ENCODE measurements around the gene TENT5D.
A peak's percentile ranks its signal among the peaks of the same experiment; 100 is the strongest.
"Not testable (repeated sequence)": the region's sequence is repeated elsewhere in the genome, so short reads cannot be mapped to it uniquely, and the experiment has no call there.

The TENT5D gene

DNA sequence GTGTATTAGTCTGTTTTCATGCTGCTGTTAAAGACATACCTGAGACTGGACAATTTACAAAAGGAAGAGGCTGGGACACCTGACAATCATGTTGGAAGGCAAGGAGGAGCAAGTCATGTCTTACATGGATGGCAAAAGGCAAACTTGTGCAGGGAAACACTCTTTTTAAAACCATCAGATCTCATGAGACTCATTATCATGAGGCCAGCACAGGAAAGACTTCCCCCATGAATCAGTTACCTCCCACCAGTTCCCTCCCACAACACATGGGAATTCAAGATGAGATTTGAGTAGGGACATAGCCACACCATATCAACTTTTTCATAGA, 11.2 kb downstream of the TENT5D start:
- Histone ChIP-seq H3K9me3 (ENCODE audit: control extremely low read depth in 1 of 5, control insufficient read depth in 4 of 5, insufficient read depth in 2 of 5, low read depth in 1 of 5, low read length in 4 of 5) (no peaks in the 10 kb centered on the region), H3K27ac (ENCODE audit: insufficient read depth in 1 of 2, low read depth in 1 of 2, low read length in 2 of 2, poor library complexity in 1 of 2, severe bottlenecking in 2 of 2) (no peak overlapping the region), H3K4me1 (ENCODE audit: control extremely low read depth in 1 of 4, control insufficient read depth in 4 of 4, insufficient read depth in 4 of 4, low read length in 3 of 4) (no peaks in the 10 kb centered on the region), H3K4me3 (ENCODE audit: control insufficient read depth in 1 of 7, extremely low read depth in 1 of 7, insufficient read depth in 4 of 7, low read depth in 2 of 7, low read length in 6 of 7) (no peak overlapping the region), H3K27me3 (replicated peaks in 2 of 5; ENCODE audit: control insufficient read depth in 4 of 5, insufficient read depth in 5 of 5, low read length in 4 of 5) (no peaks in the 10 kb centered on the region), H3K36me3 (ENCODE audit: control insufficient read depth in 4 of 4, insufficient read depth in 4 of 4, low read length in 3 of 4) (no peaks in the 10 kb centered on the region)
- CTCF ChIA-PET, result no interaction called here
- POLR2A ChIA-PET, result no interaction called here
- DNase-seq, result peak in 1 of 3 donors; percentile 6

DNA sequence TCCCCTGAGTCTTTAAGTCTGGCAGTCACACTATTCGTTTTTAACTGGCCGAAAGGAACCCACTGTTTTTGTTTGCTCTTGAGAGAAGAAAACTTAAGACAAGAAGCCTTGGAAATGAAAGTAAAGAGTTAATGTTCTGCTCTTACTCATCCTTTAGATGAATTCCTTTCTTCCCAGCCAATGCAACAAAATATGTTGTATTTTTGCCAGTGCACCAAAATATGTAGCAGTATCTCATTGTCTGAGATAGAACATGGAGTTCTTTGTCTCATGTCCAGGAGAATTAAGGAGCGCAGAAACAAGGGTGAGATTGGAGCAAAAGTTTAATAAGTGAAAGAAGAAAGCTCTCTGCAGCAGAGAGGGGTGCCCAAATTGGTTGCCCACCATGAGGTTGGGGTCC, 12.2 kb downstream of the TENT5D start:
- WGBS (ENCODE audit: insufficient coverage), result 86% methylated on average over 2 of the region's 3 CpGs
- Histone ChIP-seq H3K9me3 (ENCODE audit: control extremely low read depth in 1 of 5, control insufficient read depth in 4 of 5, insufficient read depth in 2 of 5, low read depth in 1 of 5, low read length in 4 of 5) (no peaks in the 10 kb centered on the region), H3K27ac (ENCODE audit: insufficient read depth in 1 of 2, low read depth in 1 of 2, low read length in 2 of 2, poor library complexity in 1 of 2, severe bottlenecking in 2 of 2) (no peak overlapping the region), H3K27me3 (replicated peaks in 2 of 5; ENCODE audit: control insufficient read depth in 4 of 5, insufficient read depth in 5 of 5, low read length in 4 of 5) (no peaks in the 10 kb centered on the region), H3K4me1 (ENCODE audit: control extremely low read depth in 1 of 4, control insufficient read depth in 4 of 4, insufficient read depth in 4 of 4, low read length in 3 of 4) (no peaks in the 10 kb centered on the region), H3K36me3 (ENCODE audit: control insufficient read depth in 4 of 4, insufficient read depth in 4 of 4, low read length in 3 of 4) (no peaks in the 10 kb centered on the region), H3K4me3 (ENCODE audit: control insufficient read depth in 1 of 7, extremely low read depth in 1 of 7, insufficient read depth in 4 of 7, low read depth in 2 of 7, low read length in 6 of 7) (no peak overlapping the region)
- POLR2A ChIA-PET, result no interaction called here
- no peak for DNase-seq
- CTCF ChIA-PET, result interaction anchor here (0.6 kb wide), 1 partner anchor 194 kb away, joined by 3 read pairs; no protein-coding TSS in a partner anchor

DNA sequence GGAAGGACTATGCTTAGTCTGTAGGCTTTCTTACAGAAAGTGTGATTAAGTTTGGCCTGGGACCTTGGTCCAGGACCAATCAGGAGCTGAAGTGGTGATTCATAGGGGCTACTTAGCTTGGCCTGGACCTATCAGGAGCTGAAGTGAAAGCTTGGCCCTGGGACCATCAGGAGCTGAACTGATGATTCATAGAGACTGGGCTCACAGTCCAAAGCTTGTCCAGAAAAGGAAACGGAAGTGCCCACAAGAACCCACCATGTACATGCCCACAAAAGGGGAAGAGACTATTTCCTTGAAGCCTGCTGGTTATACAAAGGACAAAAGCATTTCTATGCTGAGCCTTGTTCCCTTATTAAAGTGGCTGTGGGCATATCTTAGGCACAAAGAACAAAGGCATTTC, 12.6 kb downstream of the TENT5D start:
- 23% methylated on average over 1 of the region's 1 CpG for WGBS (ENCODE audit: insufficient coverage)
- Histone ChIP-seq H3K36me3 (ENCODE audit: control insufficient read depth in 4 of 4, insufficient read depth in 4 of 4, low read length in 3 of 4) (no peaks in the 10 kb centered on the region), H3K4me3 (ENCODE audit: control insufficient read depth in 1 of 7, extremely low read depth in 1 of 7, insufficient read depth in 4 of 7, low read depth in 2 of 7, low read length in 6 of 7) (no peak overlapping the region), H3K9me3 (ENCODE audit: control extremely low read depth in 1 of 5, control insufficient read depth in 4 of 5, insufficient read depth in 2 of 5, low read depth in 1 of 5, low read length in 4 of 5) (no peaks in the 10 kb centered on the region), H3K27ac (ENCODE audit: insufficient read depth in 1 of 2, low read depth in 1 of 2, low read length in 2 of 2, poor library complexity in 1 of 2, severe bottlenecking in 2 of 2) (no peak overlapping the region), H3K27me3 (replicated peaks in 2 of 5; ENCODE audit: control insufficient read depth in 4 of 5, insufficient read depth in 5 of 5, low read length in 4 of 5) (no peaks in the 10 kb centered on the region), H3K4me1 (ENCODE audit: control extremely low read depth in 1 of 4, control insufficient read depth in 4 of 4, insufficient read depth in 4 of 4, low read length in 3 of 4) (no peaks in the 10 kb centered on the region)
- ChIA-PET CTCF (interaction anchor here (0.6 kb wide), 1 partner anchor 194 kb away, joined by 3 read pairs; no protein-coding TSS in a partner anchor), POLR2A (no interaction called here)
- peak; percentile 4 to 69 (median 43) for DNase-seq

DNA sequence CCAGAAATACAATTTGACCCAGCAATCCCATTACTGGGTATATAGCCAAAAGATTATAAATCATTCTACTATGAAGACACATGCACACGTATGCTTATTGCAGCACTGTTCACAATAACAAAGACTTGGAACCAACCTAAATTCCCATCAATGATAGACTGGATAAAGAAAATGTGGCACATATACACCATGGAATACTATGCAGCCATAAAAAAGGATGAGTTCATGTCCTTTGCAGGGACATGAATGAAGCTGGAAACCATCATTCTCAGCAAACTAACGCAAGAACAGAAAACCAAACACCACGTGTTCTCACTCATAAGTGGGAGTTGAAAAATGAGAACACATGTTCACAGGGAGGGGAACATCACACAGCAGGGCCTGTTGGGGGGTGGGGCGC, 47.9 kb downstream of the TENT5D start:
- H3K27ac ChIP-seq (ENCODE audit: insufficient read depth in 1 of 2, low read depth in 1 of 2, low read length in 2 of 2, poor library complexity in 1 of 2, severe bottlenecking in 2 of 2); CTCF ChIA-PET; POLR2A ChIA-PET; H3K4me1 ChIP-seq (ENCODE audit: control extremely low read depth in 1 of 4, control insufficient read depth in 4 of 4, insufficient read depth in 4 of 4, low read length in 3 of 4); H3K36me3 ChIP-seq (ENCODE audit: control insufficient read depth in 4 of 4, insufficient read depth in 4 of 4, low read length in 3 of 4); H3K9me3 ChIP-seq (ENCODE audit: control extremely low read depth in 1 of 5, control insufficient read depth in 4 of 5, insufficient read depth in 2 of 5, low read depth in 1 of 5, low read length in 4 of 5); DNase-seq; H3K27me3 ChIP-seq (replicated peaks in 2 of 5; ENCODE audit: control insufficient read depth in 4 of 5, insufficient read depth in 5 of 5, low read length in 4 of 5); H3K4me3 ChIP-seq (ENCODE audit: control insufficient read depth in 1 of 7, extremely low read depth in 1 of 7, insufficient read depth in 4 of 7, low read depth in 2 of 7, low read length in 6 of 7): not testable (repeated sequence)
- WGBS (ENCODE audit: insufficient coverage), result no CpG with 5 or more reads among the region's 4 CpGs

DNA sequence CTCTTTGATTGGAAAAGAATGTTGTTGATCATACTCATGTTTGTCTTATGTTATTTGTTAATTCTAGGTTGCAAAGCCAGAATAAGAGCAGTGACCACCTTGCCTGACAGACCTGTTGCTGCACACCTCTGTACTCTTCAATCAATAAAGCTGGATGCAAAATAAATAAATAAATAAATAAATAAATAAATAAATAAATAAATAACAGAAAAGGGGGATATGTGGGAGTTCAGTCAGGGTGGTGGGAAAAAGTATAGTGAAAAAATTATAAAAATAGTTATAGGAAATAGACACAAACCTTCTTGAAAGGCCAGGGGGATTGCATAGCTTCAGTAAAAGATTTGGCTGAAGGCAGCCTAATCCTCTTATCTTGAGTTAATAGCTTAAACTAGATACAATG, 51.3 kb downstream of the TENT5D start:
- H3K36me3 ChIP-seq (ENCODE audit: control insufficient read depth in 4 of 4, insufficient read depth in 4 of 4, low read length in 3 of 4), result no peaks in the 10 kb centered on the region
- H3K27me3 ChIP-seq (replicated peaks in 2 of 5; ENCODE audit: control insufficient read depth in 4 of 5, insufficient read depth in 5 of 5, low read length in 4 of 5), result no peaks in the 10 kb centered on the region
- no peaks in the 10 kb centered on the region for H3K4me1 ChIP-seq (ENCODE audit: control extremely low read depth in 1 of 4, control insufficient read depth in 4 of 4, insufficient read depth in 4 of 4, low read length in 3 of 4)
- no peak overlapping the region for H3K27ac ChIP-seq (ENCODE audit: insufficient read depth in 1 of 2, low read depth in 1 of 2, low read length in 2 of 2, poor library complexity in 1 of 2, severe bottlenecking in 2 of 2)
- ChIA-PET CTCF (no interaction called here), POLR2A (no interaction called here)
- DNase-seq, result no peak
- H3K4me3 ChIP-seq (ENCODE audit: control insufficient read depth in 1 of 7, extremely low read depth in 1 of 7, insufficient read depth in 4 of 7, low read depth in 2 of 7, low read length in 6 of 7), result no peak overlapping the region
- H3K9me3 ChIP-seq (ENCODE audit: control extremely low read depth in 1 of 5, control insufficient read depth in 4 of 5, insufficient read depth in 2 of 5, low read depth in 1 of 5, low read length in 4 of 5), result no peaks in the 10 kb centered on the region

DNA sequence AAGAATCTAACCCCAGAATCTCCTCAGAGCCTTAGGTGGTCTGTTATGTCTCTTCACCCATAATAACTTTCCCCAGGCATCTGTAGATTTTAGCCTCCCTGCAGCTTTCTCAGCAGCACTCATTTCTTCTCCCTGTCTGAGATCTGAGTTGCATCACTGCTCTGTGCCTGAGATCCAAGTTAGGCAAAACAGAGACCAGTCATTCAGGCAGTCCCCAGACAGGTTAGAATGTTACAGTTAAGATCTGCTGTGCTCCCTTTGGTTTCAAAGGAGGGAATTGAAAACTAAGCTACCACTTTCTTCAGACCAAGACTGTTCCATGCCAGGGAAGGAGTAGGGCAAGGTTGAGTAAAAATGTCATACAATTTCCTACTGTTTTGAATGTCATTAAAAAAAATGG, 65.3 kb downstream of the TENT5D start:
- ChIA-PET POLR2A (no interaction called here), CTCF (no interaction called here)
- Histone ChIP-seq H3K9me3 (ENCODE audit: control extremely low read depth in 1 of 5, control insufficient read depth in 4 of 5, insufficient read depth in 2 of 5, low read depth in 1 of 5, low read length in 4 of 5) (no peaks in the 10 kb centered on the region), H3K4me3 (ENCODE audit: control insufficient read depth in 1 of 7, extremely low read depth in 1 of 7, insufficient read depth in 4 of 7, low read depth in 2 of 7, low read length in 6 of 7) (no peak overlapping the region), H3K27ac (ENCODE audit: insufficient read depth in 1 of 2, low read depth in 1 of 2, low read length in 2 of 2, poor library complexity in 1 of 2, severe bottlenecking in 2 of 2) (no peak overlapping the region), H3K27me3 (replicated peaks in 2 of 5; ENCODE audit: control insufficient read depth in 4 of 5, insufficient read depth in 5 of 5, low read length in 4 of 5) (no peaks in the 10 kb centered on the region), H3K36me3 (ENCODE audit: control insufficient read depth in 4 of 4, insufficient read depth in 4 of 4, low read length in 3 of 4) (no peaks in the 10 kb centered on the region), H3K4me1 (ENCODE audit: control extremely low read depth in 1 of 4, control insufficient read depth in 4 of 4, insufficient read depth in 4 of 4, low read length in 3 of 4) (no peaks in the 10 kb centered on the region)
- no peak for DNase-seq

DNA sequence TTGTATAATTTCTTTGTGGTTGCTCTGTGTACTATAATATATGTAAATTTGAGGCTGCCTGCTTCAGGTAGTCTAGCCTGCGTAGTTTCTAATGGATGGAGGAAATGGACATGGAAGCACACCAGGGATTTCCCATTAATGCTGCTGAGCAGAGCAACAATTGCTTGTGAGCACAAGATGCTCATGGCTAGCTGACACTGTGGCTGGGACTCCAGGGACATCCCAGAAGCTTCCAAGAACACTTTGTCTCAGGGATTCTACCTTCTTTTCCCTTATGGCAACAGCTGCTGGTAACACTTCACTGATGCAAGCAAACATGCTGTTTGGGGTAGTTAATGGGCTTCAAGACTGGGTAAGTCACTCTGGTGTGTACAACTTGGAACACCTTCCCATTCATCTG, 66.1 kb downstream of the TENT5D start:
- no peaks in the 10 kb centered on the region for H3K36me3 ChIP-seq (ENCODE audit: control insufficient read depth in 4 of 4, insufficient read depth in 4 of 4, low read length in 3 of 4)
- ChIA-PET CTCF (no interaction called here), POLR2A (no interaction called here)
- WGBS (ENCODE audit: insufficient coverage), result 71% methylated on average over 1 of the region's 1 CpG
- no peak for DNase-seq
- H3K4me1 ChIP-seq (ENCODE audit: control extremely low read depth in 1 of 4, control insufficient read depth in 4 of 4, insufficient read depth in 4 of 4, low read length in 3 of 4), result no peaks in the 10 kb centered on the region
- no peaks in the 10 kb centered on the region for H3K27me3 ChIP-seq (replicated peaks in 2 of 5; ENCODE audit: control insufficient read depth in 4 of 5, insufficient read depth in 5 of 5, low read length in 4 of 5)
- H3K9me3 ChIP-seq (ENCODE audit: control extremely low read depth in 1 of 5, control insufficient read depth in 4 of 5, insufficient read depth in 2 of 5, low read depth in 1 of 5, low read length in 4 of 5), result no peaks in the 10 kb centered on the region
- H3K4me3 ChIP-seq (ENCODE audit: control insufficient read depth in 1 of 7, extremely low read depth in 1 of 7, insufficient read depth in 4 of 7, low read depth in 2 of 7, low read length in 6 of 7), result no peak overlapping the region
- no peak overlapping the region for H3K27ac ChIP-seq (ENCODE audit: insufficient read depth in 1 of 2, low read depth in 1 of 2, low read length in 2 of 2, poor library complexity in 1 of 2, severe bottlenecking in 2 of 2)

DNA sequence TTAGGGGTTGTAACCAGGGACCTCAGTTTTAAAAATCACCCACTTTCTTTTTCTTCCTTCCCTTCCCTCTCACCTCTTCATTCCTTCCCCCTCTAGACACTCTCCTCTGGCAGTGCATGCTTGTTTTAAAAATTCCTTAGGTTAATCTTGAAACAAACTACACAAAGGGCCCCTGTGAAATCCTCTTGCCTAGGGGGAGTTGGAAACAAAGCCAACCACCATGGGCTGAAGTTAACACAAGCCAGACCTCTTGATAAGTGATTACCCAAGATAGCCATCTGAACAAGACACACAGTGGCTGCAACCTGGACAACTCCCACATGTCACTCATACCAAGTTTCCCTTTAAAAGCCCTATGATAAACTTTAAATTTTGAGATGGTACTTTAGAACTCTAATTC, 68.9 kb downstream of the TENT5D start:
- no peaks in the 10 kb centered on the region for H3K27me3 ChIP-seq (replicated peaks in 2 of 5; ENCODE audit: control insufficient read depth in 4 of 5, insufficient read depth in 5 of 5, low read length in 4 of 5)
- no peak overlapping the region for H3K4me3 ChIP-seq (ENCODE audit: control insufficient read depth in 1 of 7, extremely low read depth in 1 of 7, insufficient read depth in 4 of 7, low read depth in 2 of 7, low read length in 6 of 7)
- ChIA-PET POLR2A (no interaction called here), CTCF (no interaction called here)
- DNase-seq, result no peak
- H3K27ac ChIP-seq (ENCODE audit: insufficient read depth in 1 of 2, low read depth in 1 of 2, low read length in 2 of 2, poor library complexity in 1 of 2, severe bottlenecking in 2 of 2), result no peak overlapping the region
- no peaks in the 10 kb centered on the region for H3K9me3 ChIP-seq (ENCODE audit: control extremely low read depth in 1 of 5, control insufficient read depth in 4 of 5, insufficient read depth in 2 of 5, low read depth in 1 of 5, low read length in 4 of 5)
- H3K36me3 ChIP-seq (ENCODE audit: control insufficient read depth in 4 of 4, insufficient read depth in 4 of 4, low read length in 3 of 4), result no peaks in the 10 kb centered on the region
- H3K4me1 ChIP-seq (ENCODE audit: control extremely low read depth in 1 of 4, control insufficient read depth in 4 of 4, insufficient read depth in 4 of 4, low read length in 3 of 4), result no peaks in the 10 kb centered on the region
